Measurements from ENCODE around the gene CS.

- TF ChIP-seq CTCF (IDR thresholded peaks at IDR 0.05) (no peak), POLR2A (IDR thresholded peaks at IDR 0.05) (no peak), EP300 (IDR thresholded peaks at IDR 0.05) (no peak)
Observed at GRCh38 chr12:56248711-56249110, 51.4 kb downstream of the CS start.
